GM23248 (cell line): Measurements from ENCODE around the gene UTP15.

Experiments used
- EZH2 ChIP-seq: fragments of 200-600 bp; sonication (generic); IDR thresholded peaks from 2 replicates; pipeline ENCODE4 v1.6.1; 2018; ENCODE audit warnings: antibody characterized with exemption, mild to moderate bottlenecking; ENCODE audit not compliant: insufficient read depth, poor library complexity, severe bottlenecking
- EZH2phosphoT487 ChIP-seq: fragments of 200-600 bp; sonication (generic); IDR thresholded peaks from 2 replicates; pipeline ENCODE4 v1.6.1; 2018; ENCODE audit warnings: antibody characterized with exemption, moderate library complexity, mild to moderate bottlenecking, low read depth; ENCODE audit not compliant: insufficient read depth

GRCh38 chr5:73605223-73606087, 39.9 kb downstream of the UTP15 start:
- TF ChIP-seq EZH2 (no peak), EZH2phosphoT487 (no peak)
